GM20000 (cell line): ENCODE results near the gene MAPK7.

Experiments
- DNase-seq: peaks from one replicate; pipeline ENCODE4 v3.0.0; 2012; ENCODE audit warnings: low spot score
- CTCF ChIP-seq: IDR thresholded peaks from 2 replicates; pipeline ENCODE4 v1.5.1; 2012; ENCODE audit warnings: mild to moderate bottlenecking, control low read depth; ENCODE audit errors: extremely low read depth, missing control alignments

The MAPK7 gene

DNA sequence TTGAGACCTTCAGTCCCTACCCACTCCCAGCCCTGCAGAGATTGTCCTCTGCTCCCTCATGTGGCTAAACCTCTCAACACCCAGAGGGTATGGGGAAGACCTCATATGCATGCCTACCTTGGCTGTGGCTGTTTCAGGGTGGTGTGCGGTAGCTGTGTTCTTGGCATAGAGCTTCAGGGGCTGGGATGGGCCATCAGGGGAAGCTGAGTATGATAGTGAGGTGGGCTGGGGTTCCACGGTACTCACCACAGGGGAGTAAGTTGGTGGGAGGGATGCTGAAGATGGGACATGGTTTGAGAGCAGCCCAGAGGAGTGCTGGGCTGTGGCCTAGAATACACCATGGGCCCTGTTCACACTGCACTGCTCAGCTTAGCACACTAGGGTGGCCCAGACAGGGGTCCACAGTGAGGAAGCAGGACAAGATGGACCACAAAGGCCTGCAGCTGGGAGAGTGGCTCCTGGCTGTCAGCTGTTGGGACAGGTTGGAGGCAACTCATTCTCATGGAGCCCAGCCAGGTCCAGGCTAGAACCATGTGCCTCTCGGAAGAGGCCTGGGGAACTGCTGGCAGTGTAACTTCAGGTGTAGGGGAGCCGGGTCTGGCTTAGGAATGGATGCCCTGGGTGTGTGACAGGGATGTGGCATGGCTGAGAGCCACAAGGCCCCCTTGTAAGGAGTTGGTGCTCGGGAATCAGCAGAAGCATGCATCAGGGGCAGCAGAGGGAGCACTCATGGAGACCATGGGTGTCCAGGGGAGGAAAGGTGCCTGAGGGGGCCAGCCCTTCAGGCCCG is 5.6 kb downstream of the MAPK7 start:
- TF ChIP-seq CTCF = no peak
- DNase-seq = no peak

DNA sequence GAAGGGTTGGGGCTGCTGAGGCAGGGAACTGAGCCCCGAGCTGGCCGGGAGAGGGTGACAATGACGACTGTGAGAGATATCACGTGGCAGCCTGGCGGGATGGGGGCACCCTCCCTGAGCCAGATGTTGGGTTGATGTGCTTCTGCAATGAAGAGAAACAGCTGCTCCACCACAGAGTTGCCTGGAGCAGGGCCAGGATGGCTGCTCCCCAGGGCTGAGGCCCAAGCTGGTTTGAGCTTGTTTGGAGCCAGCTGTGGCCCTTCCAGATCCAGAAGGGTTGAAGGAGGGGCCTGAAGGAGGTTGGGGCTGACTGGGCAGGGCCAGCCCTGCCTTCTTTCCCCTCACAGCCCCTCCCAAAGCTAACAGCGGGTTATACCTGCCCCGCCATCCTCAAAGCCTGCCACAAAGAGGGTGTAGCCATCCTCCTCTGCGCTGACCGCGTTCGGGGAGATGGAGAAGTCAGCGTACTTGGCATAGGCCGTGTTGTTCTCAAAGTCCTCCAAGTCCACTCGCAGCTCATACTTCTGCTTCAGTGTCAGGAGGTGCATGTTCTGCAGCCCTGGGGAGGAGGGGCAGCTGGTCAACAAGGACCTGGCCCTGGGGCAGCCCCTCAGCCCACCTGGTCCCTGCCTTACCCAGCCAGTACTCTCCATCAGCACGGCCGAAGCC is 6.6 kb downstream of the MAPK7 start:
- no peak for TF ChIP-seq CTCF
- DNase-seq = no peak

DNA sequence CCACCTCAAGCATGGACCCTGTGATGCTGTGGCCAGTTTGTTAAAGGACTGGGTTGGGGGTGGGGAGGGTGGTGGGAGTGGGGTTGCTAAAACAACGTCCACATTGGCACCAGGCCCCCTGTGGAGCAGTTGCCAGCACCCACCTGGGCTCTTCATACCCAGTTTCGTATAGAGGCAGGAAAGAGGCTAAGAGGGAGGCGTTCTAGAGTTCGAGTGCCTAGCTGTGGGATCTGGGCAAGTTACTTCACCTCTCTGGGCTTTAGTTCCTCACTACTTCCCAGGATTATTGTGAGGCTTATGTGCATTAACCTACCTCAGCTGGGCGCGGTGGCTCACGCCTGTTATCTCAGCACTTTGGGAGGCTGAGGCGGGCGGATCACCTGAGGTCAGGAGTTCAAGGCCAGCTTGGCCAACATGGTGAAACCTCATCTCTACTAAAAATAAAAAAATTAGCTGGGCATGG is 7.3 kb downstream of the MAPK7 start:
- no peak for TF ChIP-seq CTCF
- no peak for DNase-seq

DNA sequence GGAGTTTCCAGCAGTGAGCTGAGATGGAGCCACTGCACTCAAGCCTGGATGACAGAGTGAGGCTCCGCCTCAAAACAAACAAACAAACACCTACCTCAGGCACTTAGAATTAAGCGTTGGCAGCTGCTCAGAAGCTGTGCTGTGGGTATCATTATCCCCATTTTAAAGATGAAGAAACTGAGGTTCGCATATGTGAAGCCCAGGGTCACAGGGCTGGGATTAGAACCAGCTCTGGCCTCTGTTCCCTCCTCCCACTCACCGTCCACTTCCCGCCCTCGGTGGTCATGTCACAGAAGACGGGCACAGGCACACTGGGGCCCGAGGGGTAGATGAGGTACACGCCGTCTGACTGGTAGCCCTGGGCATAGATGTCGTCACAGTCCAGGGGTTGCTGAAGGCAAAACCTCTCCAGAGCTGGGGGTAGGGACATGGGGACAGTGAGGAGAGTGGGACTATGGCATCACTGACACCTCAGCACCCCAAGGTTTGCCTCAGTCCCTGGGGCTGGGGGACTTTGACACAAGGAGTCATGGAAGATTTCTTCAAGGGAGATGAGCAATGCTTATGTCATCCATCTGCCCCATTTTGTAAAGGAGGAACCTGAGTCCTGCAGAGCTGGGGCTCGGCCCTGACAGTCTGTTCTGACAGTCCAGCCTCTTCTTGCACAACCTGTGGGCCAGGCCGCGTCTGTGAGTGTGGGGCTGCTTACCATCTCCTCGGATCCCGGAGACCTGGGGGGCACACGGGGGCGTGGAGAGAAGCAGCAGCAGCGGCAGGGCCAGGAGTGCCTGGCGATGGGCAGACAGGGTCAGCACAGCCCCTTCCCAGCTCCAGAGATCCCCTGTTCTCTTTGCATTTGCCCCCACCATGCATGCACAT is 8.0 kb downstream of the MAPK7 start:
- TF ChIP-seq CTCF = no peak
- no peak for DNase-seq

DNA sequence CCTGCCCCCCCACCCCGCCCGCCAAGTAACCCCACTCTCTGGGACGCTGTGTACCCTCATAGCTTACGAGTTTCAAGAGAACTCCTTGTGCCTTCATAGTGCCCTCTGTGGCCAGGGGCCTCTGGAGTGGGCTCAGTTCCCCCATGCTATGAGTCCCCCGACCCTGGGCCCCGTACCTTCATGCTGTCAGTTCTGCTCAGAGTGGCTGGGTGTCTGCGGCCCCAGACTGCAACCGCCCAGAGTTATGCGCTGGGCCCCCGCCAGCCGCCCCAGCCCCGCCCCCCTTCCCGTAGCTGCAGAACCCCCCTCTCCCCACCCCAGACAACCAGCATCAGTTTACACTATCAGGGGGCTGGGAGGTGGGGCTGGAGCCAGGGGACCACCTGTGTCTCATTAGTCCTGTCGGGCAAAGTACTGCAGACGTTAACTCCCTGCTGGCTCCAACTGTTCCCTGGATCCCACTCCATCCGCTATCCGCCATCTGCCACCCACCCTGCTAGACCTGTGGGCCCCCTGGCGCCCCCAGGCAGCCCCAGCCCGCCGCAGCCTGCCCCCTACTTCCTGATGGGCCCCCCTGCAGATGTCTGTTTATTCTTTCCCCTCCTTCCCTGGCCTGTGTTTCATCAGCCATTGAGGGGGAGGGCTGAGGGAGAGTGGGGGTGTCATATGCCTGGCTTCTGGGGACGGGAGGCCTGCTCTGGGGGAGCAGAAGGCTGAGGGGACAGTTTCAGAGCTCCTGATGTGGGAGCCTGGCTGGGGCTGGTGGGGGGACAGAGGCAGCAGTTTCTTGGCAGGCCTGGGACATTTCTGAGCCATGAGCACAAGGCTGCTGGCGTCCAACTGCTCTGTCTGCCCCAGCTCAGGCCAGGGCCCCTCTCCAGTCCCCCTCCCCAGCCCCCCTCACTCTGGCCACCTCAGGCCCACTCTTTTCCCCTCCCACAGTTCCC is 8.9 kb downstream of the MAPK7 start, which contains the start of gene MFAP4:
Gene MFAP4 (minus strand): TSS at position 217 of the 947 bp plus-strand sequence. CDS start 35 bp downstream, at position 182.
- no peak for TF ChIP-seq CTCF
- no peak for DNase-seq

DNA sequence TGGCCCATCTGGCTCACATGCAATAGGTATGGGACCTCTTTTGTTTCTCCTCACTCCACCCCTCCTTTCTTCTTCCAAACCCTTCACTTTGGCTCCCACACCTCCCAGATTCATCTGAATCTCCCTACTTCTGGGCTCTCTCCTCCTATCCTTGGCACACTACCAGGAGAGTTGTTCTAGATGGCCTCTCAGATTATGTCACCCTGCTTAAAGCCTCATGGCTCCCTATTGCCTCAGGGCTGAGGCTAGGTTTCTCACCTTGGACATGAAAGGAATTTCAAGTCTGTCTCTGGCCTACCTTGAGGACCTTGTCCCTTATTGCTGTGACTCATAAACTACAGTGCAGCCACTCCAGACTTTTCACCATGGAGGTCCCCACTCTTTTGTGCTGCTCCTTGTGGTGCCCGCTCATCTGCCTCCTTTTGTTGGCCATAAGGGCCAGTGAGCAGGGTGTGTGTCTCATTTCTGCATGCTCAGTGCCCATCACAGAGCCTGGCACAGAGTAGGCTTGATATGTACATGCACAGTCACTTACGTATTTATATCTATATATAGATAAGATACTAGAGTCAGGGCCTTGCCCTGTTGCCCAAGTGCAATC is 9.7 kb downstream of the MAPK7 start:
- no peak for TF ChIP-seq CTCF
- no peak for DNase-seq
